Kidney (tissue), 14 donors: ENCODE results near the gene TGFBR3. TPM values are rescaled to one million over a fixed set of nuclear protein-coding genes. Genes with fewer than 3 reads are reported as not detected.
A peak's percentile ranks its signal among the peaks of the same experiment; 100 is the strongest.

ENCODE experiments used
- DNase-seq, 5 donors: peaks; one replicate each; pipeline ENCODE4 v3.0.0-alpha.2; 2013 to 2020
- FAIRE-seq: peaks from 2 replicates; lab custom pipeline; 2012; peaks lifted over from hg19 to GRCh38; lab: Jason Lieb, UNC
- H3K27ac ChIP-seq, 2 donors: one replicate each; pipeline ENCODE4 v1.7.0; 2013; ENCODE audit warnings: low read depth in 2 of 2, low read length in 2 of 2, inconsistent platforms in 1 of 2
- H3K27me3 ChIP-seq: one replicate; pipeline ENCODE4 v1.7.1; 2013; ENCODE audit warnings: low read length, inconsistent platforms; ENCODE audit not compliant: control insufficient read depth, insufficient read depth
- H3K36me3 ChIP-seq, 3 donors: one replicate each; pipeline versions ENCODE4 v1.7.0 to v1.7.1; 2013; ENCODE audit warnings: low read length in 3 of 3, control low read depth in 1 of 3, inconsistent platforms in 1 of 3; ENCODE audit not compliant: insufficient read depth in 3 of 3, control insufficient read depth in 2 of 3
- H3K4me1 ChIP-seq, 3 donors: one replicate each; pipeline versions ENCODE4 v1.7.0 to v1.7.1; 2013; ENCODE audit warnings: low read length in 3 of 3, inconsistent platforms in 1 of 3, low read depth in 1 of 3; ENCODE audit not compliant: control insufficient read depth in 2 of 3, insufficient read depth in 2 of 3
- H3K4me3 ChIP-seq, 3 donors: one replicate each; pipeline versions ENCODE4 v1.7.0 to v1.8.1; 2013; ENCODE audit warnings: low read length in 3 of 3, control low read depth in 1 of 3, inconsistent platforms in 1 of 3
- H3K9ac ChIP-seq, 3 donors: one replicate each; pipeline versions ENCODE4 v1.7.0 to v1.7.1; 2013; ENCODE audit warnings: low read length in 3 of 3, control low read depth in 1 of 3, inconsistent platforms in 1 of 3
- H3K9me3 ChIP-seq, 3 donors: one replicate each; pipeline versions ENCODE4 v1.7.0 to v1.7.1; 2013; ENCODE audit warnings: low read length in 3 of 3, control low read depth in 1 of 3, inconsistent platforms in 1 of 3; ENCODE audit not compliant: control insufficient read depth in 2 of 3, insufficient read depth in 1 of 3
- CTCF ChIP-seq: IDR thresholded peaks from 3 replicates; pipeline ENCODE4 v1.5.1; 2012; ENCODE audit warnings: mild to moderate bottlenecking, moderate library complexity, borderline replicate concordance; ENCODE audit not compliant: insufficient read depth; ENCODE audit errors: extremely low read depth
- intact Hi-C: fragments of 100-400 bp; cut with DNase I; formaldehyde crosslinking; loops from one replicate; pipeline ENCODE4 v1.11.1; 2022
- polyA plus RNA-seq: library from polyadenylated mRNA; stranded (reverse); fragments of 350-450 nt; fragmentation: Illumina TruSeq; extraction: RNeasy Lipid Tissue Mini Kit (QIAGEN cat#74804); gene quantifications from one replicate; pipeline ENCODE4 v1.2.3, GENCODE V29; 2014; ENCODE audit warnings: low read depth, low replicate concordance; ENCODE audit not compliant: insufficient read depth
- total RNA-seq: library from RNA; stranded (reverse); fragmentation: NEBNext Ultra II Directional; extraction: Animal tissue kit (Norgen Biotek cat#: 25700); gene quantifications from one replicate; pipeline ENCODE4 v1.2.1, GENCODE V29; 2021
- donor health status: control.
- donor health status: control.
- donor health status: control.
- donor health status: control.
- donor health status: control.
- donor health status: DM: yes; HTN: yes; CAD: no.
- donor health status: Normal renal cell carcinoma (clear cell type).

TGFBR3 gene
- total and polyA plus RNA-seq, 2 donors from 2014 or later, result 15.8 to 57.9 TPM

GRCh38 chr1:91734761-91735160 lies 151.2 kb downstream of the TGFBR3 start:
- no peaks in the 10 kb centered on the region for H3K9me3 ChIP-seq
- FAIRE-seq, result no peak
- H3K27ac ChIP-seq, result peak overlapping the region in 1 of 2 donors; percentile 20
- H3K4me3 ChIP-seq, result no peak overlapping the region
- no peak overlapping the region for H3K9ac ChIP-seq
- no peaks in the 10 kb centered on the region for H3K27me3 ChIP-seq
- peaks cover 4 to 29% (median 22%) of the 10 kb centered on the region in 3 donors for H3K4me1 ChIP-seq
- intact Hi-C loops, result no loop called here
- DNase-seq, result no peak
- H3K36me3 ChIP-seq, result peaks cover 0 to 3% (median 0%) of the 10 kb centered on the region in 3 donors
- TF ChIP-seq CTCF, result no peak

GRCh38 chr1:91733108-91733710 lies 152.7 kb downstream of the TGFBR3 start:
- Histone ChIP-seq H3K27ac (peak overlapping the region; percentile 5 to 43), H3K9ac (no peak overlapping the region), H3K36me3 (peaks cover 0 to 2% (median 0%) of the 10 kb centered on the region in 3 donors), H3K4me1 (peaks cover 4 to 28% (median 22%) of the 10 kb centered on the region in 3 donors), H3K9me3 (no peaks in the 10 kb centered on the region), H3K4me3 (no peak overlapping the region), H3K27me3 (no peaks in the 10 kb centered on the region)
- TF ChIP-seq CTCF, result no peak
- intact Hi-C loops, result no loop called here
- no peak for FAIRE-seq
- DNase-seq, result no peak

GRCh38 chr1:91732291-91733107 lies 153.5 kb downstream of the TGFBR3 start:
- Histone ChIP-seq H3K4me1 (peaks cover 3 to 21% (median 20%) of the 10 kb centered on the region in 3 donors), H3K9me3 (no peaks in the 10 kb centered on the region), H3K36me3 (peaks cover 0 to 5% (median 2%) of the 10 kb centered on the region in 3 donors), H3K9ac (no peak overlapping the region), H3K27me3 (no peaks in the 10 kb centered on the region), H3K4me3 (no peak overlapping the region), H3K27ac (peak overlapping the region; percentile 38 to 43)
- intact Hi-C loops, result no loop called here
- no peak for FAIRE-seq
- DNase-seq, result peak; percentile 70 to 88 (median 85)
- TF ChIP-seq CTCF, result no peak
